PFSK-1 (cell line): ENCODE results near the gene FASTK.
A peak's percentile ranks its signal among the peaks of the same experiment; 100 is the strongest.

ENCODE experiments used
- FOXP2 ChIP-seq: optimal IDR thresholded peaks from 2 replicates; pipeline ENCODE3; 2011; ENCODE audit warnings: borderline replicate concordance, control low read depth, inconsistent platforms; ENCODE audit not compliant: insufficient read depth; ENCODE audit errors: extremely low read length, extremely low read depth
- POLR2AphosphoS5 ChIP-seq: IDR thresholded peaks from 2 replicates; pipeline ENCODE4 v1.6.1; 2012; ENCODE audit warnings: low read depth, mild to moderate bottlenecking, control low read depth, low read length, moderate library complexity
- SIN3A ChIP-seq: IDR thresholded peaks from 2 replicates; pipeline ENCODE4 v1.6.1; 2012; ENCODE audit warnings: mild to moderate bottlenecking, low read length, moderate library complexity, borderline replicate concordance; ENCODE audit not compliant: insufficient read depth
- TAF1 ChIP-seq: IDR thresholded peaks from 2 replicates; pipeline ENCODE4 v1.6.1; 2012; ENCODE audit warnings: low read length, control low read depth, borderline replicate concordance; ENCODE audit not compliant: insufficient read depth
- TF ChIP-seq, protein P1 (sequence below), 2 experiments: IDR thresholded peaks; 2 replicates each; pipeline versions ENCODE4 v1.6.1 to v1.8.0; 2011 to 2012; ENCODE audit warnings: low read depth in 2 of 2, low read length in 2 of 2, control low read depth in 1 of 2, inconsistent platforms in 1 of 2, mild to moderate bottlenecking in 1 of 2, moderate library complexity in 1 of 2; ENCODE audit not compliant: insufficient read depth in 1 of 2

FASTK gene

GRCh38 chr7:151085691-151086620 lies 5.3 kb upstream of the FASTK start, which contains the start of gene AGAP3:
TSS of gene AGAP3 (plus strand) at chr7:151086475. CDS start at chr7:151086742, 267 bp downstream.
- TF ChIP-seq FOXP2: no peak
- TF ChIP-seq SIN3A: no peak; the same call in 1 of the 2 replicates
- peak; percentile 91 for TF ChIP-seq POLR2AphosphoS5
- 0 out of 2 replicates have a peak, but pooled peaks have one; percentile 49 for TF ChIP-seq TAF1
- TF ChIP-seq, protein P1, sequence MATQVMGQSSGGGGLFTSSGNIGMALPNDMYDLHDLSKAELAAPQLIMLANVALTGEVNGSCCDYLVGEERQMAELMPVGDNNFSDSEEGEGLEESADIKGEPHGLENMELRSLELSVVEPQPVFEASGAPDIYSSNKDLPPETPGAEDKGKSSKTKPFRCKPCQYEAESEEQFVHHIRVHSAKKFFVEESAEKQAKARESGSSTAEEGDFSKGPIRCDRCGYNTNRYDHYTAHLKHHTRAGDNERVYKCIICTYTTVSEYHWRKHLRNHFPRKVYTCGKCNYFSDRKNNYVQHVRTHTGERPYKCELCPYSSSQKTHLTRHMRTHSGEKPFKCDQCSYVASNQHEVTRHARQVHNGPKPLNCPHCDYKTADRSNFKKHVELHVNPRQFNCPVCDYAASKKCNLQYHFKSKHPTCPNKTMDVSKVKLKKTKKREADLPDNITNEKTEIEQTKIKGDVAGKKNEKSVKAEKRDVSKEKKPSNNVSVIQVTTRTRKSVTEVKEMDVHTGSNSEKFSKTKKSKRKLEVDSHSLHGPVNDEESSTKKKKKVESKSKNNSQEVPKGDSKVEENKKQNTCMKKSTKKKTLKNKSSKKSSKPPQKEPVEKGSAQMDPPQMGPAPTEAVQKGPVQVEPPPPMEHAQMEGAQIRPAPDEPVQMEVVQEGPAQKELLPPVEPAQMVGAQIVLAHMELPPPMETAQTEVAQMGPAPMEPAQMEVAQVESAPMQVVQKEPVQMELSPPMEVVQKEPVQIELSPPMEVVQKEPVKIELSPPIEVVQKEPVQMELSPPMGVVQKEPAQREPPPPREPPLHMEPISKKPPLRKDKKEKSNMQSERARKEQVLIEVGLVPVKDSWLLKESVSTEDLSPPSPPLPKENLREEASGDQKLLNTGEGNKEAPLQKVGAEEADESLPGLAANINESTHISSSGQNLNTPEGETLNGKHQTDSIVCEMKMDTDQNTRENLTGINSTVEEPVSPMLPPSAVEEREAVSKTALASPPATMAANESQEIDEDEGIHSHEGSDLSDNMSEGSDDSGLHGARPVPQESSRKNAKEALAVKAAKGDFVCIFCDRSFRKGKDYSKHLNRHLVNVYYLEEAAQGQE (IDR thresholded peaks at IDR 0.05; ENCODE audit: insufficient read depth in 1 of 2, low read depth in 2 of 2, low read length in 2 of 2): peak in 1 of 2 experiments; percentile 37; a peak in 1 of 4 replicates

- TF ChIP-seq TAF1 (peak; percentile 11; the same call in 1 of the 2 replicates), POLR2AphosphoS5 (no peak), SIN3A (no peak), FOXP2 (no peak)
- TF ChIP-seq, protein P1 (IDR thresholded peaks at IDR 0.05; ENCODE audit: insufficient read depth in 1 of 2, low read depth in 2 of 2, low read length in 2 of 2): no peak
These were observed 4.7 kb upstream of the FASTK start for GRCh38 chr7:151085329-151085690.

DNA sequence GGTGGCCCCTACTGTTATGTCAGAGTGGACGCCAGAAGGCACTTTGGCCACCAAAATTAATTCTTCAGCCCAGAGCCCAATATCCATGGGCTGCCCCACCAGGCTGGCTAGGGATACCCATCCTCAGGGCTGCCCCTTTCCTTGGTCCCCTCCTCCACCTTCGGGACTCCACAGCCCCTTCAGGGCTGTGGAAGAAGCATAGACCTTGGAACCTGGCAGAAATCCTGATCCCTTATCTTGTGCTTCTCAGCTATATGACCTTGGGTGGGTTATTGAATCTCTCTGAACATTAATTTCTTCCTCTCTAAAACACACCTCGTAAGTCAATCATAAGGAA lies 3.2 kb upstream of the FASTK start:
- no peak for TF ChIP-seq SIN3A
- no peak for TF ChIP-seq FOXP2
- TF ChIP-seq POLR2AphosphoS5: no peak
- TF ChIP-seq, protein P1 (IDR thresholded peaks at IDR 0.05; ENCODE audit: insufficient read depth in 1 of 2, low read depth in 2 of 2, low read length in 2 of 2): no peak
- TF ChIP-seq TAF1: no peak

DNA sequence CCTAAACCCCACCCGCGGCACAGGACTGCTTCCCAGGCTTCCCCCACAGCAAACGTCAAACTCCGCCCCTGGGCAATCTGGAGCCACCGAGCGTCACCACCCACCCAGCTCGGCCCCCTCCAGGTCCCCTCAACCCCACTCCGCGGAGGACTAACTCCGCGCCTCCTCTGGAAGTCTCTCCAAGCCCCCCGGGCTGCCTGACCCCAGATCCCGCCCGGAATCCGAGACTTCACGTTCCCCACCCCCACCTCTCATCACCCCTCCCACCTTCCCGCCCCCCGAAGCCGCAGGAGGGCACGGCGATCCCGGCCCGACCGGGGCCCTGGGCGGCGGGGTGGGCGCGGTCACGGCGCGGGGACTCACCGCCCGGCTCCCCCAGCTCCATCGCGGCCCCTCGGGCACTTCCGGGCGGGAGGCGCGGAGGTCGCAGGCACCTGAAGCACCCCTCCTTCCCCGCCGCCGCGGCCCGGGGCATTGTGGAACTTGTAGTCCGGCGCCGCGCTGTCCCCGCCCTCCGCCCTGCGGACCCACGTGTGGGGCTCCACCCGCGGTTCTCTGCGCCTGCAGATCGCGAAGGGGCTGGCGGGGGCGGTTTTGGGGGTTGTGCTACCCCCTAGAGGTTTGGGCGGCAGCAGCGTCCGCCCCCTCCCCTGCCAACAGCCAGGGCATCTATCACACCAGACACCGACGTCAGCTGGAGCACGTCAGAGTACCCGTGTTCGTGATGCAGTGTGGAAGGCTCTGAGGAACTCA lies 2.6 kb upstream of the FASTK start, which contains the start of gene TMUB1:
Gene TMUB1 (minus strand): TSS at position 423 of the 753 bp plus-strand sequence. CDS start 930 bp downstream, outside the sequence.
- TF ChIP-seq TAF1: no peak
- TF ChIP-seq POLR2AphosphoS5: peak; percentile 28; the same call in 1 of the 2 replicates
